Endothelial cell of umbilical vein (primary cell): Measurements from ENCODE around the gene MGAT5B.

Source experiments
- EZH2 ChIP-seq: IDR thresholded peaks from 2 replicates; pipeline ENCODE4 v1.6.1; 2012; ENCODE audit warnings: borderline replicate concordance, low read depth, mild to moderate bottlenecking, moderate library complexity, low read length, inconsistent platforms; ENCODE audit not compliant: severe bottlenecking
- FOS ChIP-seq: IDR thresholded peaks from 2 replicates; pipeline ENCODE4 v1.6.1; 2011; ENCODE audit warnings: mild to moderate bottlenecking, low read length, moderate library complexity, borderline replicate concordance; ENCODE audit not compliant: insufficient read depth
- GATA2 ChIP-seq: IDR thresholded peaks from 2 replicates; pipeline ENCODE4 v1.7.0; 2011; ENCODE audit warnings: low read depth, mild to moderate bottlenecking, moderate library complexity, mixed read lengths, low read length; ENCODE audit not compliant: insufficient read length, insufficient read depth
- JUN ChIP-seq: IDR thresholded peaks from 2 replicates; pipeline ENCODE4 v1.6.1; 2011; ENCODE audit warnings: borderline replicate concordance, low read depth; ENCODE audit not compliant: insufficient read length, insufficient read depth
- MYC ChIP-seq: IDR thresholded peaks from one replicate; pipeline ENCODE4 v1.6.1; 2011; ENCODE audit warnings: mild to moderate bottlenecking, low read depth, low read length
- POLR2A ChIP-seq: IDR thresholded peaks from 2 replicates; pipeline ENCODE4 v1.6.1; 2012; ENCODE audit warnings: low read depth, mild to moderate bottlenecking, control low read depth, low read length
- POLR2AphosphoS5 ChIP-seq: IDR thresholded peaks from 2 replicates; pipeline ENCODE4 v1.6.1; 2012; ENCODE audit warnings: low read depth, mild to moderate bottlenecking, control low read depth, low read length, moderate library complexity; ENCODE audit not compliant: insufficient read depth
- TF ChIP-seq, protein P1 (sequence below), 2 donors: IDR thresholded peaks; 1 replicate in 1 of 2; 2 replicates in 1 of 2; pipeline ENCODE4 v1.5.1; 2011; ENCODE audit warnings: low read length in 2 of 2, mild to moderate bottlenecking in 2 of 2, moderate library complexity in 2 of 2, control low read depth in 1 of 2, inconsistent platforms in 1 of 2, low read depth in 1 of 2; ENCODE audit not compliant: insufficient read depth in 1 of 2; ENCODE audit errors: extremely low read depth in 1 of 2
- TF ChIP-seq, protein P2 (sequence below): IDR thresholded peaks from 2 replicates; pipeline ENCODE4 v1.6.1; 2011; ENCODE audit not compliant: insufficient read depth, insufficient read length

DNA sequence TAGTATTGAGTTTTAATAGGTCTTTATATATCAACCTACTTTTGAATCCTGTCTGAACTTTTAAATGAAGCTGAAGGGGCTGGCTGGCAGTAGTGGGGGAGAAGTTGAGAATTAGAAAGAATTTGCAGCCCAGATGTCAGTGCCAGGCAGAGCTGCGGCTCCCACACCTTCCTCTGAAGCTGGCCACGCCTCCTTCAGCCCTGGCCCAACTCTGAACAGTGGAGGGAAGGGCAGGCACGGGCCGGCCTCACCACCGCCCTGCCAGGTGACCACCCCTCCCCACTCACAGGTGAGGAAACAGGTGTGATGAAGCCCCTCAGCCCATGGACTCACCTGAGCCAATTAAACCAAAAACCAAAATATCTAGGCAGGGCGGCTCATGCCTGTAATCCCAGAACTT is 87.0 kb downstream of the MGAT5B start:
- TF ChIP-seq, protein P1, sequence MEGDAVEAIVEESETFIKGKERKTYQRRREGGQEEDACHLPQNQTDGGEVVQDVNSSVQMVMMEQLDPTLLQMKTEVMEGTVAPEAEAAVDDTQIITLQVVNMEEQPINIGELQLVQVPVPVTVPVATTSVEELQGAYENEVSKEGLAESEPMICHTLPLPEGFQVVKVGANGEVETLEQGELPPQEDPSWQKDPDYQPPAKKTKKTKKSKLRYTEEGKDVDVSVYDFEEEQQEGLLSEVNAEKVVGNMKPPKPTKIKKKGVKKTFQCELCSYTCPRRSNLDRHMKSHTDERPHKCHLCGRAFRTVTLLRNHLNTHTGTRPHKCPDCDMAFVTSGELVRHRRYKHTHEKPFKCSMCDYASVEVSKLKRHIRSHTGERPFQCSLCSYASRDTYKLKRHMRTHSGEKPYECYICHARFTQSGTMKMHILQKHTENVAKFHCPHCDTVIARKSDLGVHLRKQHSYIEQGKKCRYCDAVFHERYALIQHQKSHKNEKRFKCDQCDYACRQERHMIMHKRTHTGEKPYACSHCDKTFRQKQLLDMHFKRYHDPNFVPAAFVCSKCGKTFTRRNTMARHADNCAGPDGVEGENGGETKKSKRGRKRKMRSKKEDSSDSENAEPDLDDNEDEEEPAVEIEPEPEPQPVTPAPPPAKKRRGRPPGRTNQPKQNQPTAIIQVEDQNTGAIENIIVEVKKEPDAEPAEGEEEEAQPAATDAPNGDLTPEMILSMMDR (IDR thresholded peaks at IDR 0.05; ENCODE audit: extremely low read depth in 1 of 2, insufficient read depth in 1 of 2, low read depth in 1 of 2, low read length in 2 of 2), result no peak
- TF ChIP-seq, protein P2, sequence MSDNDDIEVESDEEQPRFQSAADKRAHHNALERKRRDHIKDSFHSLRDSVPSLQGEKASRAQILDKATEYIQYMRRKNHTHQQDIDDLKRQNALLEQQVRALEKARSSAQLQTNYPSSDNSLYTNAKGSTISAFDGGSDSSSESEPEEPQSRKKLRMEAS, result no peak
- TF ChIP-seq GATA2 (no peak), POLR2A (no peak), JUN (no peak), POLR2AphosphoS5 (no peak), EZH2 (no peak), MYC (no peak), FOS (no peak)
